Activated CD4-positive, CD25-positive, alpha-beta regulatory T cell treated with anti-CD3 and anti-CD28 coated beads, Interleukin-2, amount 50 U/mL, for 72 hours (primary cell): ENCODE data around the gene POLE.
"Not testable (repeated sequence)": the region's sequence is repeated elsewhere in the genome, so short reads cannot be mapped to it uniquely, and the experiment has no call there.

Experiments
- DNase-seq: peaks from one replicate; pipeline ENCODE4 v3.0.0; 2021

The POLE gene

GRCh38 chr12:132717011-132717410, 29.9 kb upstream of the POLE start:
- DNase-seq: no peak

DNA sequence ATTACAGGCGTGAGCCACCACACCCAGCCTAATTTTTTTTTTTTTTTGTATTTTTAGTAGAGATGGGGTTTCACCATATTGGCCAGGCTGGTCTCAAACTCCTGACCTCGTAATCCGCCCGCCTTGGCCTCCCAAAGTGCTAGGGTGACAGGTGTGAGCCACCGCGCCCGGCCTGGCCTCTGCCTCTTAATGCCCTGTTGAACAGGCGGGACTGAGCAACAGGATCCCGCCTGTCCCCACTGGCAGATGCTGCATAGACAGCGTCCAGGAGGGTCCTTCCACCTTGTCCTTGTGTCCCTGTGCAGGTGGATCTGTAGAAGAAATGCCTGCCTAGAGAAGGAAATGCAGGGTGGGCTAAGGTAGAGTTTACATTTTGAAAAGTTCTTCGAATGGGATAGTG, 29.2 kb upstream of the POLE start:
- DNase-seq: no peak

- no peak for DNase-seq
Measured at GRCh38 chr12:132715874-132716273, 28.7 kb upstream of the POLE start.

DNA sequence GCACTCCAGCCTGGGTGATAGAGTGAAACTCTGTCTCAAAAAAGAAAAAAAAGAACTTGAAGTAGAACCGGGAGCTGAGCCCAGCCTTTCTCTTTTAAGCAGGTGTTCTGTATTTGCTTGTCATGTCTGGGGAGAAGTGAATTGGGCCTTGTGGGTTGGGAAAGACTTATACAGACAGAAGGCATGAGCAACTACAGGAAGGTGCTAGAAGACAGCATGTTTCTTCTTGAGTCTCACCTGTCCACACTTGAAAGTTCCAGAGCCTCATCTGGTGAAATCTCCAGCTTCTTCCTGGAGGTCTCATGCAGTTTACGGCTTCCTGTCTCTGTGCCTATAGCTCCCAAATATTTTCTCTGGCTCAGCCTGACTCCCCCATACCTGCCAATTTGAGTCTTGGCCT, 26.0 kb upstream of the POLE start:
- no peak for DNase-seq

DNA sequence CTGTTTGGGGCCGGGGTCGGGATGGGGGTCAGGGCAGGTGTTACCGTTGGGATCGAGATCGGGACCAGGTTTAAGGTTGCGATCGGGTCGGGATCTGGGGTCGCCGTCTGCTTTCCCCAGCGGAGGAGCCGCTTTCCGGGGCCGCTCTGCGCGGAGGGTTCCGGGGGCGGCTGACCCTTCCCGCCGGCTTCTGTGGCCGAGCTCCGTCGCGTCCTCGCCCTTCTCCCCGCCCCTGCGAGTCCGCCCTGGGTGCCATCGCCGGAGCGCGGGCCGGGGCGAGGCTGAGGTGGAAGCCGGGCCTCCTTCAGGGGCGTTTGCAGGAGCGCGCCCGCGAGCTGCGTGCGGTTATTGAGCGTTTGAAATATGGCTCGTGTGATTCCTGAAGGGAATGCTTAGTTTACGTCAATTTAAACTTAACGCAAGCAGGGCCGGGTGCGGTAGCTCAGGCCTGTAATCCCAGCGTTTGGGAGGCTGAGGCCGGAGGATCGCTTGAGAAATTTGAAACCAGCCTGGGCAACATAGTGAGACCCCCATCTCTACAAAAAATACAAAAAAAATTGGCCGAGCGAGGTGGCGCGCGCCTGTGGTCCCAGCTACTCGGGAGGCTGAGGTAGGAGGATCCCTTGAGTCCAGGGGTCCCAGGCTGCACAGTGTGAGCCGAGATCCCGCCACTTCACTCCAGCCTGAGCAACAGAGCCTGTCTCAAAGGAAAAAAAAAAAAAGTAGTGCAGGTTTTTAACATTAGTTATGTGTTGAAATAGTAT, 24.1 kb upstream of the POLE start:
- DNase-seq: peak; percentile 56

DNA sequence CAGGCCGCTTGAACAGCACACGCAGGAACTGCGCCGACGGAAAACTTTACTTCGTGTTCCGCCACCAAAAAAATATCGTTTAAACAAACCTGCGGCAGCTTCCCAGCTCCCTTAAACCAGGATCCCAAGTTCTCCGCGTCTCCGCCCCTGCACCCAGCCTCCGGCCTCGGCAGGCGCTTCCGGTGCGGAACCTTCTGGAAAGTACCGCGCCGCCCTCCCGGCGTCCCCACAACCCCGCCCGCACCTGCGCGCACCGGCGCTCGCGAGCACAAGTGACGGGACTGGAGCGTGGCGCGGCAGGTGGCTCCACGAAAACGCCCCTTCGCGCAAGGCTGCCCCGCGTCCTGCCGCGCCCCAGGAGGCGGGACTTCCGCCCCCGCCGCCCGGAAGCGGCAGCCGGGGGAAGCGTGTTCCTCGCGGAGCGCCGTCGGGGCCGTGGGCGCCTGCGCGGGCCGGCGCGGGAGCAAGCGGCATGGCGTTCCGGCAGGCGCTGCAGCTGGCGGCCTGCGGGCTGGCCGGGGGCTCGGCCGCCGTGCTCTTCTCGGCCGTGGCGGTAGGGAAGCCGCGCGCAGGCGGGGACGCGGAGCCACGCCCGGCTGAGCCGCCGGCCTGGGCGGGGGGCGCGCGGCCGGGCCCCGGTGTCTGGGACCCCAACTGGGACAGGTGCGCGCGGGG, 23.4 kb upstream of the POLE start, which contains the start of gene PGAM5:
TSS of gene PGAM5 (plus strand) at position 438 of the 675 bp plus-strand sequence. CDS start at position 473, 35 bp downstream.
- DNase-seq: peak; percentile 93

DNA sequence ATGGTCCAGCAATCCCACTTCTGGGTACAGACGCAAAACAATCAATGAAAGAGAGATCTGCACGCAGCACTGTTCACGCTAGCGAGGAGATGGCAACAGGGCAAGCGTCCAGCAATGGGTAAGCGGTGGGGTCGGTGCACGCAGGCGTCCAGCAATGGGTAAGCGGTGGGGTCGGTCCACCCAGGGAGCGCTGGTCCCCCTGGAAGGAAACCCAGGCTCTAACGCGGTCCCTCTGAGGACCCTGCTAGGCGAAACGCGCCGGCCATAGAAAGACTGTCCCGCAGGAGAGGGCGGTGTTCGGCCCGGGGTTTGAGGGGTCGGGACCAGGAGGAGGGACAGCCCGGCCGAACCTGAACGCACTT, 22.9 kb upstream of the POLE start:
- DNase-seq: peak; percentile 36

- DNase-seq: no peak
Measured at GRCh38 chr12:132708150-132708549, 21.0 kb upstream of the POLE start.

DNA sequence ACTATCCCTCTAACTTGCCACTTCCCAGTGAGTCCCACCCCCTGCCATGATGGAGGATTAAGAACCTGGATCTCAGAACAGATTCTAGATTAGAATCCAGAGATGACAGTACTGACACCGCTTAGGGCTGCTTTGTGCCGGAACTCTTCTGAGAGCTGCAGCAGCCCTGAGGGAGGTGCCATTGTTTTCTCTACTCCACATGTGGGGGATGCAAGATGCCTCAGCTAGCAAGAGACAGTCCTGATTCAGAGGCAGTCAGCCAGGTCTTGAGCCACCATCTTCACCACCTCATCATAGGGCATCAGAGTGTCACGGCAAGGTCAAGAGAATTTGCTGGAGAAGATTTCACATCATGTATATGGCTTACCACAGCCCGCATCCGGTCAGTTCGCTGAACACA, 20.1 kb upstream of the POLE start:
- DNase-seq: no peak

GRCh38 chr12:132703641-132704040, 16.5 kb upstream of the POLE start:
- no peak for DNase-seq

DNA sequence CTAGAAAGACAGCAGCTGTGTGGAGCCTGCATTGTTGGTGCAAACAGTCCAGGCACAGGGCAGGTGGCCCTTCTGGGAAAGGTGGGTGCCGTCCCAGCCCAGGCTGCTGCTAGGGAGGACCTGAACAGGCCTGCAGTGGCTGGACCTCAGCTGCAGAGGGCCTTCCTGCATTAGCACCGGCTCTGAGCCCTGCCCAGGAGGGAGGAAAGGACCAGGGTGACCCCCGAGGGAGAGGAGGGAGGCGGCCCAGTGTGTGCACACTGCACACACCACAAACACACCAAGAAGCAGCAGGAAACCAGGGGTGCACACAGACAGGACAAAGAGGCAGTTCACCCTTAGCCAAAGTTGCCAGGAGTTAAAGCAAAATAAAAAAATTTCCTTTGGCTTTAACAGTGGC, 15.5 kb upstream of the POLE start:
- DNase-seq: no peak

DNA sequence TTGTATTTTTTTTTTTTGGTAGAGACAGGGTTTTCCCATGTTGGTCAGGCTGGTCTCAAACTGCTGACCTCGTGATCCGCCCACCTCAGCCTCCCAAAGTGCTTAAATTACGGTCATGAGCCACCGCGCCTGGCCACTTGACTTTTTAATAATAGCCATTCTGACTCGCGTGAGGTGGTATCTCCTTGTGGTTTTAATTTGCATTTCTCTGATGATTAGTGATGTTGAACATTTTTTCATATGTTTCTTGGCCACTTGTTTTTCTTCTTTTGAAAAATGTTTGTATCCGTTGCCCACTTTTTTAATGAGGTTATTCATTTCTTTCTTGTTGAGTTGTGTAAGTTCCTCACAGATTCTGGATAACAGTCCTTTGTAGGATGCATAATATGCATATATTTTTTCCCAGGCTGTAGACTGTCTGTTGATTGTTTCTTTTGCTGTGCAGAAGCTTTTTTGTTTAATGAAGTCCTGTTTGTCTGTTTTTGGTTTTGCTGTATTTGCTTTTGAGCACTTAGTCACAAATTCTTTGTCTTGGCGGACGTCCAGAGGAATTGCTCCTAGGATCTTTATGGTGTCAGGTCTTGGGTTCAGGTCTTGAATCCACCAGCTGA, 13.2 kb upstream of the POLE start:
- no peak for DNase-seq

GRCh38 chr12:132698341-132698740, 11.2 kb upstream of the POLE start:
- DNase-seq: no peak

DNA sequence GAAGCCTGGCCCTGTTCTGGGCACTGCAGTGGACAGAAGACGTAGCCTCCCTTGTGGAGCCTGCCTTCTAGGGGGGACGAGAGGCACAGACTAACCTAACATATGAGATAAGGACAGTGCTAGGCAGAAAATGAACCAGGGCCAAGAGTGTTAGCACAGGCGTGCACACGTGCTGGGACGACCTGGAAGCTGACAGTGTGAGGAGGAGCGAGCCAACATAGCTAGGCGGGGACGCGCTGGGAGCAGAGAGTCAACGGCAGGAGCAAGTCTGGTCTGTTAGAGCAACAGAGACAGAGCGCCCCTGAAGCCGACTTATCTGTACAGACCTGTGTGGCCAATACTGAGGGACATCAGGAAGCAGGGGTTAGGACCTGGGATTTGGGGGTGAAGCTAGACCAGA, 8.3 kb upstream of the POLE start:
- no peak for DNase-seq

GRCh38 chr12:132694888-132695287, 7.7 kb upstream of the POLE start:
- DNase-seq: not testable (repeated sequence)

GRCh38 chr12:132692030-132692429, 4.9 kb upstream of the POLE start:
- not testable (repeated sequence) for DNase-seq

GRCh38 chr12:132690112-132690511, 3.0 kb upstream of the POLE start:
- no peak for DNase-seq

DNA sequence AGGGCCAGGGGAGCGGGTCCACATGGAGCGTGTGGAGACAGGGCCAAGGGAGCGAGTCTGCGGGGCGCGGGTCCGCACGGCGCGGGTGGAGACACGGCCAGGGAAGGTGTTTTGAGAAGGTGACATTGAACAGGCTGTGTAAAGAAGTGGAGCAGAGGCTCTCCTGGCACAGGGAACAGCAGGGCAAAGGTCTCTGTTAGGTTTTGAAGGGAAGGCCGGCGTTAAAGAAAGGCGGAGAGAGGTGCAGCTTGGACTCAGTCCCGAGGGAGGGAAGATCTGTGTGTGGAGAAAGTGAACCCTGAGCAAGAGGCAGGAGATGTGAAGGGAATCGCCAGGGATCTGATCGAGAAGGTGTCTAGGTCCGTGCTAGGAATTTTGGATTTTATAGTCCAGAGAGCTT, 2.1 kb upstream of the POLE start:
- DNase-seq: no peak

GRCh38 chr12:132686825-132687210, 324 bp downstream of the POLE start:
- no peak for DNase-seq

- no peak for DNase-seq
Measured at GRCh38 chr12:132685400-132685799, 1.7 kb downstream of the POLE start.

GRCh38 chr12:132677492-132677891, 9.7 kb downstream of the POLE start:
- DNase-seq: no peak

GRCh38 chr12:132675757-132676432, 11.2 kb downstream of the POLE start:
- DNase-seq: no peak

DNA sequence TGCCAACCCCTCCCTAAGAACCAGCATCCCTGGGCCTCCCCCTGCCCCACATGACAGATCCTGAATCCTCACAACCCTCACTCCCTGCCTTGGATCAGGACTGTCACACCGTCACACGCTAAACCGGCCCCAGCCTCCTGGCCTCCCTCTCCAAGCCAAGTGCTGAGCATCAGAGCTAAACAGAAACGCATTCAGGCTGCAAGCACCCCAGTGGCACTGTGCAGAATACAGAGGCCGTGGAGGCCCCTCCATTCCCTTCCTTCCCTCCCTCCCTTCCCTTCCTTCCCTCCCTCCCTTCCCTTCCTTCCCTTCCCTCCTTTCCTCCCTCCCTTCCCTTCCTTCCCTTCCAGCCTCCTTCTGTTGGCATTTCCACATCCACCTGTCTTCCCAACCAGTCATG, 12.6 kb downstream of the POLE start:
- DNase-seq: no peak
